NCI-H2171 treated with DMSO at 0.1 percent for 48 hours (cell line): ENCODE results near the gene CHODL.

ENCODE experiments used
- DNase-seq: peaks from one replicate; lab custom pipeline; 2025; lab: John Stamatoyannopoulos, UW

CHODL gene

GRCh38 chr21:18289876-18290275 lies 45.2 kb downstream of the CHODL start:
- DNase-seq = no peak

- no peak for DNase-seq
Observed at GRCh38 chr21:18294100-18294499, 49.5 kb downstream of the CHODL start.

GRCh38 chr21:18298228-18298627 lies 53.6 kb downstream of the CHODL start:
- no peak for DNase-seq
